ENCODE measurements around the gene ARL2.
"Not testable (repeated sequence)": the region's sequence is repeated elsewhere in the genome, so short reads cannot be mapped to it uniquely, and the experiment has no call there.

GRCh38 chr11:65003968-65004367, 10.0 kb upstream of the ARL2 start:
- TF ChIP-seq ATF2 (tag by site-specific recombination; IDR thresholded peaks at IDR 0.05; ENCODE audit: low read depth); GLI4 (tag by site-specific recombination; IDR thresholded peaks at IDR 0.05); ZFP37 (tag by site-specific recombination; IDR thresholded peaks at IDR 0.05); ZNF558 (tag by site-specific recombination; IDR thresholded peaks at IDR 0.05); ZNF302 (tag by site-specific recombination; IDR thresholded peaks at IDR 0.05; ENCODE audit: low read depth); SALL2 (tag by site-specific recombination; IDR thresholded peaks at IDR 0.05; ENCODE audit: borderline replicate concordance); HOXA7 (CRISPR knock-in tag; IDR thresholded peaks at IDR 0.05; ENCODE audit: borderline replicate concordance); ZNF639 (tag by site-specific recombination; IDR thresholded peaks at IDR 0.05); ZSCAN4 (tag by site-specific recombination; IDR thresholded peaks at IDR 0.05); KLF10 (tag by site-specific recombination; IDR thresholded peaks at IDR 0.05); ZNF629 (tag by site-specific recombination; IDR thresholded peaks at IDR 0.05): not testable (repeated sequence)
- TF ChIP-seq, protein P1, sequence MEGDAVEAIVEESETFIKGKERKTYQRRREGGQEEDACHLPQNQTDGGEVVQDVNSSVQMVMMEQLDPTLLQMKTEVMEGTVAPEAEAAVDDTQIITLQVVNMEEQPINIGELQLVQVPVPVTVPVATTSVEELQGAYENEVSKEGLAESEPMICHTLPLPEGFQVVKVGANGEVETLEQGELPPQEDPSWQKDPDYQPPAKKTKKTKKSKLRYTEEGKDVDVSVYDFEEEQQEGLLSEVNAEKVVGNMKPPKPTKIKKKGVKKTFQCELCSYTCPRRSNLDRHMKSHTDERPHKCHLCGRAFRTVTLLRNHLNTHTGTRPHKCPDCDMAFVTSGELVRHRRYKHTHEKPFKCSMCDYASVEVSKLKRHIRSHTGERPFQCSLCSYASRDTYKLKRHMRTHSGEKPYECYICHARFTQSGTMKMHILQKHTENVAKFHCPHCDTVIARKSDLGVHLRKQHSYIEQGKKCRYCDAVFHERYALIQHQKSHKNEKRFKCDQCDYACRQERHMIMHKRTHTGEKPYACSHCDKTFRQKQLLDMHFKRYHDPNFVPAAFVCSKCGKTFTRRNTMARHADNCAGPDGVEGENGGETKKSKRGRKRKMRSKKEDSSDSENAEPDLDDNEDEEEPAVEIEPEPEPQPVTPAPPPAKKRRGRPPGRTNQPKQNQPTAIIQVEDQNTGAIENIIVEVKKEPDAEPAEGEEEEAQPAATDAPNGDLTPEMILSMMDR (tag by site-specific recombination; IDR thresholded peaks at IDR 0.05) = not testable (repeated sequence)
- TF ChIP-seq, protein P2, sequence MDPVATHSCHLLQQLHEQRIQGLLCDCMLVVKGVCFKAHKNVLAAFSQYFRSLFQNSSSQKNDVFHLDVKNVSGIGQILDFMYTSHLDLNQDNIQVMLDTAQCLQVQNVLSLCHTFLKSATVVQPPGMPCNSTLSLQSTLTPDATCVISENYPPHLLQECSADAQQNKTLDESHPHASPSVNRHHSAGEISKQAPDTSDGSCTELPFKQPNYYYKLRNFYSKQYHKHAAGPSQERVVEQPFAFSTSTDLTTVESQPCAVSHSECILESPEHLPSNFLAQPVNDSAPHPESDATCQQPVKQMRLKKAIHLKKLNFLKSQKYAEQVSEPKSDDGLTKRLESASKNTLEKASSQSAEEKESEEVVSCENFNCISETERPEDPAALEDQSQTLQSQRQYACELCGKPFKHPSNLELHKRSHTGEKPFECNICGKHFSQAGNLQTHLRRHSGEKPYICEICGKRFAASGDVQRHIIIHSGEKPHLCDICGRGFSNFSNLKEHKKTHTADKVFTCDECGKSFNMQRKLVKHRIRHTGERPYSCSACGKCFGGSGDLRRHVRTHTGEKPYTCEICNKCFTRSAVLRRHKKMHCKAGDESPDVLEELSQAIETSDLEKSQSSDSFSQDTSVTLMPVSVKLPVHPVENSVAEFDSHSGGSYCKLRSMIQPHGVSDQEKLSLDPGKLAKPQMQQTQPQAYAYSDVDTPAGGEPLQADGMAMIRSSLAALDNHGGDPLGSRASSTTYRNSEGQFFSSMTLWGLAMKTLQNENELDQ (tag by site-specific recombination; IDR thresholded peaks at IDR 0.05; ENCODE audit: low read depth) = not testable (repeated sequence)
- TF ChIP-seq, protein P3, sequence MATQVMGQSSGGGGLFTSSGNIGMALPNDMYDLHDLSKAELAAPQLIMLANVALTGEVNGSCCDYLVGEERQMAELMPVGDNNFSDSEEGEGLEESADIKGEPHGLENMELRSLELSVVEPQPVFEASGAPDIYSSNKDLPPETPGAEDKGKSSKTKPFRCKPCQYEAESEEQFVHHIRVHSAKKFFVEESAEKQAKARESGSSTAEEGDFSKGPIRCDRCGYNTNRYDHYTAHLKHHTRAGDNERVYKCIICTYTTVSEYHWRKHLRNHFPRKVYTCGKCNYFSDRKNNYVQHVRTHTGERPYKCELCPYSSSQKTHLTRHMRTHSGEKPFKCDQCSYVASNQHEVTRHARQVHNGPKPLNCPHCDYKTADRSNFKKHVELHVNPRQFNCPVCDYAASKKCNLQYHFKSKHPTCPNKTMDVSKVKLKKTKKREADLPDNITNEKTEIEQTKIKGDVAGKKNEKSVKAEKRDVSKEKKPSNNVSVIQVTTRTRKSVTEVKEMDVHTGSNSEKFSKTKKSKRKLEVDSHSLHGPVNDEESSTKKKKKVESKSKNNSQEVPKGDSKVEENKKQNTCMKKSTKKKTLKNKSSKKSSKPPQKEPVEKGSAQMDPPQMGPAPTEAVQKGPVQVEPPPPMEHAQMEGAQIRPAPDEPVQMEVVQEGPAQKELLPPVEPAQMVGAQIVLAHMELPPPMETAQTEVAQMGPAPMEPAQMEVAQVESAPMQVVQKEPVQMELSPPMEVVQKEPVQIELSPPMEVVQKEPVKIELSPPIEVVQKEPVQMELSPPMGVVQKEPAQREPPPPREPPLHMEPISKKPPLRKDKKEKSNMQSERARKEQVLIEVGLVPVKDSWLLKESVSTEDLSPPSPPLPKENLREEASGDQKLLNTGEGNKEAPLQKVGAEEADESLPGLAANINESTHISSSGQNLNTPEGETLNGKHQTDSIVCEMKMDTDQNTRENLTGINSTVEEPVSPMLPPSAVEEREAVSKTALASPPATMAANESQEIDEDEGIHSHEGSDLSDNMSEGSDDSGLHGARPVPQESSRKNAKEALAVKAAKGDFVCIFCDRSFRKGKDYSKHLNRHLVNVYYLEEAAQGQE (tag by site-specific recombination; IDR thresholded peaks at IDR 0.05) = not testable (repeated sequence)
